Measurements from ENCODE around the gene LNX2.
"Not testable (repeated sequence)": the region's sequence is repeated elsewhere in the genome, so short reads cannot be mapped to it uniquely, and the experiment has no call there.

The LNX2 gene

GRCh38 chr13:27636589-27637288 lies 16.4 kb upstream of the LNX2 start:
- H3K27ac ChIP-seq (ENCODE audit: low read depth, low read length) = no peak overlapping the region
- peaks cover 21% of the 10 kb centered on the region for H3K36me3 ChIP-seq (ENCODE audit: control insufficient read depth, insufficient read depth, low read length)
- no peaks in the 10 kb centered on the region for H3K9me3 ChIP-seq (ENCODE audit: control insufficient read depth, insufficient read depth, low read length)
- H3K4me1 ChIP-seq (ENCODE audit: control insufficient read depth, insufficient read depth, low read length) = no peaks in the 10 kb centered on the region
- H3K4me3 ChIP-seq (ENCODE audit: low read depth, low read length) = no peak overlapping the region
- no peak overlapping the region for H3K9ac ChIP-seq (ENCODE audit: low read depth, low read length)
- H3K27me3 ChIP-seq (ENCODE audit: control insufficient read depth, insufficient read depth, low read length) = no peaks in the 10 kb centered on the region

- Histone ChIP-seq H3K27ac (ENCODE audit: low read depth, low read length) (no peak overlapping the region), H3K27me3 (ENCODE audit: control insufficient read depth, insufficient read depth, low read length) (no peaks in the 10 kb centered on the region), H3K4me3 (ENCODE audit: low read depth, low read length) (no peak overlapping the region), H3K4me1 (ENCODE audit: control insufficient read depth, insufficient read depth, low read length) (no peaks in the 10 kb centered on the region), H3K36me3 (ENCODE audit: control insufficient read depth, insufficient read depth, low read length) (peaks cover 29% of the 10 kb centered on the region), H3K9ac (ENCODE audit: low read depth, low read length) (no peak overlapping the region), H3K9me3 (ENCODE audit: control insufficient read depth, insufficient read depth, low read length) (no peaks in the 10 kb centered on the region)
Measured at GRCh38 chr13:27635266-27635665, 14.9 kb upstream of the LNX2 start.

GRCh38 chr13:27634791-27635190 lies 14.5 kb upstream of the LNX2 start:
- no peaks in the 10 kb centered on the region for H3K27me3 ChIP-seq (ENCODE audit: control insufficient read depth, insufficient read depth, low read length)
- H3K4me3 ChIP-seq (ENCODE audit: low read depth, low read length) = no peak overlapping the region
- H3K4me1 ChIP-seq (ENCODE audit: control insufficient read depth, insufficient read depth, low read length) = no peaks in the 10 kb centered on the region
- H3K36me3 ChIP-seq (ENCODE audit: control insufficient read depth, insufficient read depth, low read length) = peaks cover 29% of the 10 kb centered on the region
- no peak overlapping the region for H3K9ac ChIP-seq (ENCODE audit: low read depth, low read length)
- no peak overlapping the region for H3K27ac ChIP-seq (ENCODE audit: low read depth, low read length)
- H3K9me3 ChIP-seq (ENCODE audit: control insufficient read depth, insufficient read depth, low read length) = no peaks in the 10 kb centered on the region

GRCh38 chr13:27634231-27634630 lies 13.9 kb upstream of the LNX2 start:
- Histone ChIP-seq H3K9ac (ENCODE audit: low read depth, low read length) (no peak overlapping the region), H3K27me3 (ENCODE audit: control insufficient read depth, insufficient read depth, low read length) (no peaks in the 10 kb centered on the region), H3K4me3 (ENCODE audit: low read depth, low read length) (no peak overlapping the region), H3K4me1 (ENCODE audit: control insufficient read depth, insufficient read depth, low read length) (no peaks in the 10 kb centered on the region), H3K9me3 (ENCODE audit: control insufficient read depth, insufficient read depth, low read length) (no peaks in the 10 kb centered on the region), H3K36me3 (ENCODE audit: control insufficient read depth, insufficient read depth, low read length) (peaks cover 29% of the 10 kb centered on the region), H3K27ac (ENCODE audit: low read depth, low read length) (no peak overlapping the region)

GRCh38 chr13:27632648-27633047 lies 12.3 kb upstream of the LNX2 start:
- no peaks in the 10 kb centered on the region for H3K27me3 ChIP-seq (ENCODE audit: control insufficient read depth, insufficient read depth, low read length)
- no peak overlapping the region for H3K9ac ChIP-seq (ENCODE audit: low read depth, low read length)
- H3K4me1 ChIP-seq (ENCODE audit: control insufficient read depth, insufficient read depth, low read length) = no peaks in the 10 kb centered on the region
- H3K36me3 ChIP-seq (ENCODE audit: control insufficient read depth, insufficient read depth, low read length) = peaks cover 29% of the 10 kb centered on the region
- no peaks in the 10 kb centered on the region for H3K9me3 ChIP-seq (ENCODE audit: control insufficient read depth, insufficient read depth, low read length)
- H3K4me3 ChIP-seq (ENCODE audit: low read depth, low read length) = no peak overlapping the region
- H3K27ac ChIP-seq (ENCODE audit: low read depth, low read length) = no peak overlapping the region

GRCh38 chr13:27632214-27632613 lies 11.9 kb upstream of the LNX2 start:
- Histone ChIP-seq H3K27me3 (ENCODE audit: control insufficient read depth, insufficient read depth, low read length) (no peaks in the 10 kb centered on the region), H3K9me3 (ENCODE audit: control insufficient read depth, insufficient read depth, low read length) (no peaks in the 10 kb centered on the region), H3K9ac (ENCODE audit: low read depth, low read length) (no peak overlapping the region), H3K36me3 (ENCODE audit: control insufficient read depth, insufficient read depth, low read length) (peaks cover 29% of the 10 kb centered on the region), H3K27ac (ENCODE audit: low read depth, low read length) (no peak overlapping the region), H3K4me3 (ENCODE audit: low read depth, low read length) (no peak overlapping the region), H3K4me1 (ENCODE audit: control insufficient read depth, insufficient read depth, low read length) (no peaks in the 10 kb centered on the region)

- Histone ChIP-seq H3K4me3 (ENCODE audit: low read depth, low read length) (no peak overlapping the region), H3K9me3 (ENCODE audit: control insufficient read depth, insufficient read depth, low read length) (no peaks in the 10 kb centered on the region), H3K9ac (ENCODE audit: low read depth, low read length) (no peak overlapping the region), H3K36me3 (ENCODE audit: control insufficient read depth, insufficient read depth, low read length) (peaks cover 29% of the 10 kb centered on the region), H3K27me3 (ENCODE audit: control insufficient read depth, insufficient read depth, low read length) (no peaks in the 10 kb centered on the region), H3K27ac (ENCODE audit: low read depth, low read length) (no peak overlapping the region), H3K4me1 (ENCODE audit: control insufficient read depth, insufficient read depth, low read length) (no peaks in the 10 kb centered on the region)
Measured at GRCh38 chr13:27631665-27632064, 11.3 kb upstream of the LNX2 start.

GRCh38 chr13:27631156-27631555 lies 10.8 kb upstream of the LNX2 start:
- Histone ChIP-seq H3K36me3 (ENCODE audit: control insufficient read depth, insufficient read depth, low read length) (peaks cover 29% of the 10 kb centered on the region), H3K27ac (ENCODE audit: low read depth, low read length) (no peak overlapping the region), H3K4me1 (ENCODE audit: control insufficient read depth, insufficient read depth, low read length) (peaks cover 2% of the 10 kb centered on the region; the same call in 1 of the 2 replicates), H3K4me3 (ENCODE audit: low read depth, low read length) (no peak overlapping the region), H3K27me3 (ENCODE audit: control insufficient read depth, insufficient read depth, low read length) (no peaks in the 10 kb centered on the region), H3K9me3 (ENCODE audit: control insufficient read depth, insufficient read depth, low read length) (no peaks in the 10 kb centered on the region), H3K9ac (ENCODE audit: low read depth, low read length) (no peak overlapping the region)

- H3K4me1 ChIP-seq (ENCODE audit: control insufficient read depth, insufficient read depth, low read length); H3K9me3 ChIP-seq (ENCODE audit: control insufficient read depth, insufficient read depth, low read length); H3K9ac ChIP-seq (ENCODE audit: low read depth, low read length); H3K4me3 ChIP-seq (ENCODE audit: low read depth, low read length); H3K27ac ChIP-seq (ENCODE audit: low read depth, low read length); H3K27me3 ChIP-seq (ENCODE audit: control insufficient read depth, insufficient read depth, low read length): not testable (repeated sequence)
- peaks cover 28% of the 10 kb centered on the region for H3K36me3 ChIP-seq (ENCODE audit: control insufficient read depth, insufficient read depth, low read length)
Measured at GRCh38 chr13:27628766-27629165, 8.4 kb upstream of the LNX2 start.

- Histone ChIP-seq H3K9ac (ENCODE audit: low read depth, low read length) (no peak overlapping the region), H3K4me1 (ENCODE audit: control insufficient read depth, insufficient read depth, low read length) (peaks cover 7% of the 10 kb centered on the region), H3K27ac (ENCODE audit: low read depth, low read length) (no peak overlapping the region), H3K9me3 (ENCODE audit: control insufficient read depth, insufficient read depth, low read length) (no peaks in the 10 kb centered on the region), H3K4me3 (ENCODE audit: low read depth, low read length) (no peak overlapping the region), H3K36me3 (ENCODE audit: control insufficient read depth, insufficient read depth, low read length) (peaks cover 28% of the 10 kb centered on the region), H3K27me3 (ENCODE audit: control insufficient read depth, insufficient read depth, low read length) (no peaks in the 10 kb centered on the region)
Measured at GRCh38 chr13:27628081-27628480, 7.8 kb upstream of the LNX2 start.

GRCh38 chr13:27627380-27627779 lies 7.1 kb upstream of the LNX2 start:
- Histone ChIP-seq H3K4me1 (ENCODE audit: control insufficient read depth, insufficient read depth, low read length) (peaks cover 13% of the 10 kb centered on the region), H3K36me3 (ENCODE audit: control insufficient read depth, insufficient read depth, low read length) (peaks cover 28% of the 10 kb centered on the region), H3K9ac (ENCODE audit: low read depth, low read length) (no peak overlapping the region), H3K27me3 (ENCODE audit: control insufficient read depth, insufficient read depth, low read length) (no peaks in the 10 kb centered on the region), H3K27ac (ENCODE audit: low read depth, low read length) (no peak overlapping the region), H3K4me3 (ENCODE audit: low read depth, low read length) (no peak overlapping the region), H3K9me3 (ENCODE audit: control insufficient read depth, insufficient read depth, low read length) (no peaks in the 10 kb centered on the region)

All from HUES48 (cell line).